K562 (cell line): ENCODE data around the gene PRIM1. TPM values are rescaled to one million over a fixed set of nuclear protein-coding genes. Genes with fewer than 3 reads are reported as not detected.

Experiments used
- ATF2 ChIP-seq: sonication (generic); formaldehyde crosslinking; IDR thresholded peaks from 2 replicates; pipeline ENCODE4 v1.8.1; 2022; ENCODE audit warnings: missing genetic modification reagents
- CREM ChIP-seq: IDR thresholded peaks from 2 replicates; pipeline ENCODE4 v1.6.1; 2014; ENCODE audit warnings: antibody characterized with exemption, low read depth
- E2F1 ChIP-seq: sonication (generic); formaldehyde crosslinking; IDR thresholded peaks from 2 replicates; pipeline ENCODE4 v1.8.1; 2023; ENCODE audit warnings: mild to moderate bottlenecking, missing genetic modification reagents, moderate library complexity
- HDAC6 ChIP-seq: IDR thresholded peaks from 2 replicates; pipeline ENCODE4 v1.6.1; 2012; ENCODE audit warnings: low read depth, mild to moderate bottlenecking, control low read depth, inconsistent platforms, low read length, moderate library complexity
- ILK ChIP-seq: fragments of 450-650 bp; IDR thresholded peaks from 2 replicates; pipeline ENCODE4 v1.6.1; 2016; ENCODE audit warnings: missing genetic modification characterization, low read depth, mild to moderate bottlenecking, missing compliant biosample characterization, moderate library complexity, borderline replicate concordance
- MBD1 ChIP-seq: fragments of 250-450 bp; sonication (Bioruptor Pico); IDR thresholded peaks from 2 replicates; pipeline ENCODE4 v1.8.0; 2022; ENCODE audit warnings: inconsistent platforms
- MEF2A ChIP-seq: IDR thresholded peaks from 2 replicates; pipeline ENCODE4 v1.6.1; 2011; ENCODE audit warnings: low read depth, mild to moderate bottlenecking, low read length, moderate library complexity; ENCODE audit not compliant: control insufficient read depth
- MTA2 ChIP-seq: fragments of 450-650 bp; IDR thresholded peaks from 2 replicates; pipeline ENCODE4 v1.6.1; 2016; ENCODE audit warnings: low read depth
- PPARD ChIP-seq: fragments of 250-450 bp; sonication (Bioruptor Pico); IDR thresholded peaks from 2 replicates; pipeline ENCODE4 v1.8.0; 2022; ENCODE audit warnings: inconsistent platforms, mild to moderate bottlenecking, moderate library complexity
- PYGO2 ChIP-seq: fragments of 450-650 bp; IDR thresholded peaks from 2 replicates; pipeline ENCODE4 v1.6.1; 2016; ENCODE audit warnings: mild to moderate bottlenecking, missing genetic modification characterization, moderate library complexity, missing compliant biosample characterization
- RFX7 ChIP-seq: fragments of 250-450 bp; sonication (Bioruptor Pico); IDR thresholded peaks from 2 replicates; pipeline ENCODE4 v1.5.1; 2021; ENCODE audit warnings: mild to moderate bottlenecking
- RUNX1 ChIP-seq: sonication (generic); IDR thresholded peaks from 2 replicates; pipeline ENCODE4 v1.6.1; 2016; ENCODE audit warnings: antibody characterized with exemption, low read depth
- SMAD1 ChIP-seq: fragments of 150-350 bp; IDR thresholded peaks from 2 replicates; pipeline ENCODE4 v1.6.1; 2014; ENCODE audit warnings: low read length, low read depth; ENCODE audit not compliant: partially characterized antibody
- TAF9B ChIP-seq: fragments of 450-650 bp; IDR thresholded peaks from 2 replicates; pipeline ENCODE4 v1.6.1; 2018; ENCODE audit warnings: mild to moderate bottlenecking; ENCODE audit not compliant: partially characterized antibody
- TFAM ChIP-seq: fragments of 250-450 bp; sonication (Bioruptor Pico); conservative IDR thresholded peaks from 2 replicates; pipeline ENCODE4 v1.5.0; 2021; ENCODE audit warnings: mild to moderate bottlenecking, moderate library complexity
- TGIF2 ChIP-seq: sonication (generic); formaldehyde crosslinking; IDR thresholded peaks from 2 replicates; pipeline ENCODE4 v1.8.1; 2022; ENCODE audit warnings: mild to moderate bottlenecking, missing genetic modification reagents, moderate library complexity
- U2AF1 ChIP-seq: fragments of 200-400 bp; formaldehyde crosslinking; optimal IDR thresholded peaks from 2 replicates; pipeline ENCODE3; 2017; ENCODE audit warnings: mild to moderate bottlenecking, low read depth, low read length, moderate library complexity
- ZNF224 ChIP-seq: sonication (generic); formaldehyde crosslinking; IDR thresholded peaks from 2 replicates; pipeline ENCODE4 v1.8.0; 2022; ENCODE audit warnings: mild to moderate bottlenecking, missing genetic modification reagents
- ZNF280B ChIP-seq: fragments of 250-450 bp; sonication (Bioruptor Pico); IDR thresholded peaks from 2 replicates; pipeline ENCODE4 v1.5.1; 2021; ENCODE audit warnings: mild to moderate bottlenecking
- ZNF436 ChIP-seq: fragments of 250-450, 450-650 bp; sonication (Bioruptor Pico); formaldehyde crosslinking; IDR thresholded peaks from 2 replicates; pipeline ENCODE4 v1.7.0; 2020; ENCODE audit warnings: mild to moderate bottlenecking
- ZNF445 ChIP-seq: fragments of 250-450 bp; sonication (Bioruptor Pico); IDR thresholded peaks from 2 replicates; pipeline ENCODE4 v1.4.0; 2020; ENCODE audit warnings: low read depth, mild to moderate bottlenecking, moderate library complexity
- ZNF717 ChIP-seq: fragments of 250-450 bp; sonication (Bioruptor Pico); IDR thresholded peaks from 2 replicates; pipeline ENCODE4 v1.5.0; 2021
- polyA plus RNA-seq, 8 experiments: library from polyadenylated mRNA; depleted of rRNA in 4 of 8; stranded (reverse) in 5 of 8; unstranded in 3 of 8; fragments of >200 nt; fragmentation: Nextera tagmentation in 2 of 8; fragmentation: Illumina TruSeq in 1 of 8; extraction: Ambion mirVana in 2 of 8; extraction: Trizol in 1 of 8; gene quantifications; 2 replicates each; pipeline versions ENCODE4 v1.2.1 to v1.2.3, GENCODE V29; 2011 to 2014; ENCODE audit warnings: inconsistent platforms in 1 of 8, missing spikeins in 1 of 8
- total RNA-seq, 7 experiments: library from RNA; depleted of rRNA in 6 of 7; stranded (reverse); fragments of >200 nt in 6 of 7; fragmentation: Illumina TruSeq in 2 of 7; extraction: Trizol in 2 of 7; gene quantifications; 2 replicates each; pipeline versions ENCODE4 v1.2.1 to v1.2.3, GENCODE V29; 2011 to 2021; ENCODE audit warnings: low replicate concordance in 1 of 7

The PRIM1 gene
- total and polyA plus RNA-seq, 9 of the 15 experiments (the other 6 are each of a cell fraction or from before 2014, with no cell fraction given), result 67.2 to 179 (median 140) TPM

- TF ChIP-seq CREM (peak; percentile 57), ZNF280B (CRISPR knock-in tag) (no peak), ILK (tag) (no peak), U2AF1 (no peak), PPARD (CRISPR knock-in tag) (no peak), HDAC6 (no peak), ZNF436 (CRISPR knock-in tag) (no peak), ZNF445 (CRISPR knock-in tag) (no peak), E2F1 (CRISPR knock-in tag) (peak; percentile 99), ATF2 (no peak), MEF2A (no peak), PYGO2 (tag) (no peak), TGIF2 (no peak), MBD1 (CRISPR knock-in tag) (no peak), SMAD1 (no peak), RFX7 (CRISPR knock-in tag) (no peak), ZNF717 (CRISPR knock-in tag) (no peak), TAF9B (peak; percentile 71), ZNF224 (0 out of 2 replicates have a peak, but pooled peaks have one; percentile 49), RUNX1 (no peak), TFAM (CRISPR knock-in tag) (no peak), MTA2 (peak; percentile 20; the same call in 1 of the 2 replicates)
Measured at GRCh38 chr12:56751712-56752598, at the start of gene PRIM1 (continued).
